K562 (cell line): Measurements from ENCODE around the gene AKAP13. TPM values are rescaled to one million over a fixed set of nuclear protein-coding genes. Genes with fewer than 3 reads are reported as not detected.
A peak's percentile ranks its signal among the peaks of the same experiment; 100 is the strongest.

Experiments used
- ATAC-seq: fragments of 200-7000 bp; cut with Tn5 transposase; 3 replicates; pipeline ENCODE4 v1.9.1; 2020; ENCODE audit warnings: moderate library complexity
- BruUV-seq: library from RNA; stranded (reverse); fragments of 400-500 nt; replicated peaks from 2 replicates; lab custom pipeline; 2021; lab: Mats Ljungman, UMichigan
- CTCF ChIA-PET: fragments of 300-600 bp; formaldehyde crosslinking; extraction: SDS; loops from one replicate; lab custom pipeline; 2021; ENCODE audit warnings: low intra/inter-chr PET ratio; lab: Yijun Ruan, JAX
- POLR2A ChIA-PET: fragments of 300-600, 350-650 bp; sonication (Branson Sonifier 250); formaldehyde crosslinking; extraction: SDS; loops from one replicate; lab custom pipeline; 2021; ENCODE audit warnings: antibody characterized with exemption, inconsistent platforms; lab: Yijun Ruan, JAX
- DNase-seq, 4 experiments: peaks; one replicate each; pipeline versions ENCODE4 v3.0.0 to v3.0.0-alpha.2; 2011 to 2018; ENCODE audit warnings: low spot score in 3 of 4, mixed read lengths in 3 of 4; ENCODE audit errors: extremely low read depth in 1 of 4
- FAIRE-seq: peaks from 2 replicates; lab custom pipeline; 2011; peaks lifted over from hg19 to GRCh38; lab: Jason Lieb, UNC
- H2AFZ ChIP-seq: 2 replicates; pipeline ENCODE4 v1.6.0; 2011; ENCODE audit warnings: low read depth, low read length, control low read depth, inconsistent platforms
- H3K27ac ChIP-seq: fragments of 200-600 bp; 3 replicates; pipeline ENCODE4 v1.8.0; 2011; ENCODE audit warnings: low read depth, mild to moderate bottlenecking, control low read depth, inconsistent platforms, low read length, moderate library complexity, mixed read lengths; ENCODE audit errors: extremely low read depth
- H3K27me3 ChIP-seq, 2 experiments: fragments of 300-600 bp in 1 of 2; 2 replicates in 1 of 2; 3 replicates in 1 of 2; pipeline versions ENCODE4 v1.6.0 to v1.8.0; 2011; ENCODE audit warnings: inconsistent platforms in 2 of 2, low read length in 2 of 2, mild to moderate bottlenecking in 1 of 2, mixed read lengths in 1 of 2, moderate library complexity in 1 of 2; ENCODE audit not compliant: control insufficient read depth in 2 of 2, insufficient read depth in 2 of 2
- H3K36me3 ChIP-seq: fragments of 300-600 bp; 3 replicates; pipeline ENCODE4 v1.8.0; 2011; ENCODE audit warnings: mild to moderate bottlenecking, low read length, inconsistent platforms; ENCODE audit not compliant: control insufficient read depth, insufficient read depth
- H3K4me1 ChIP-seq, 2 experiments: fragments of 200-600 bp in 1 of 2; replicated peaks in 1 of 2; 2 replicates in 1 of 2; 3 replicates in 1 of 2; pipeline versions ENCODE4 v1.5.1 to v1.8.0; 2011; ENCODE audit warnings: inconsistent platforms in 2 of 2, low read length in 2 of 2, mild to moderate bottlenecking in 1 of 2, mixed read lengths in 1 of 2, moderate library complexity in 1 of 2; ENCODE audit not compliant: control insufficient read depth in 2 of 2, insufficient read depth in 2 of 2
- H3K4me2 ChIP-seq: 2 replicates; pipeline ENCODE4 v1.6.1; 2011; ENCODE audit warnings: low read length, control low read depth, inconsistent platforms, mixed read lengths; ENCODE audit not compliant: insufficient read depth
- H3K4me3 ChIP-seq: fragments of 200-600 bp; sonication (generic), shearing (Covaris generic); 2 replicates; pipeline ENCODE4 v1.5.1; 2016; ENCODE audit warnings: control low read depth, inconsistent platforms
- H3K79me2 ChIP-seq: fragments of 200-600 bp; 3 replicates; pipeline ENCODE4 v1.8.0; 2011; ENCODE audit warnings: low read length, inconsistent platforms; ENCODE audit not compliant: control insufficient read depth, insufficient read depth
- H3K9ac ChIP-seq, 2 experiments: 2 replicates each; pipeline versions ENCODE4 v1.6.0 to v1.6.1; 2011; ENCODE audit warnings: low read depth in 2 of 2, low read length in 2 of 2, control low read depth in 1 of 2, inconsistent platforms in 1 of 2, mild to moderate bottlenecking in 1 of 2, mixed read lengths in 1 of 2; ENCODE audit not compliant: insufficient read depth in 1 of 2
- H3K9me1 ChIP-seq: one replicate; pipeline ENCODE4 v1.6.0; 2011; ENCODE audit warnings: inconsistent platforms, mild to moderate bottlenecking, low read length, moderate library complexity; ENCODE audit not compliant: control insufficient read depth, insufficient read depth
- H3K9me3 ChIP-seq: replicated peaks from 2 replicates; pipeline ENCODE4 v1.5.1; 2011; ENCODE audit warnings: low read depth, low read length, inconsistent platforms; ENCODE audit not compliant: control insufficient read depth, insufficient read depth
- H4K20me1 ChIP-seq: replicated peaks from 2 replicates; pipeline ENCODE4 v1.6.1; 2011; ENCODE audit warnings: low read length, inconsistent platforms, mixed read lengths; ENCODE audit not compliant: control insufficient read depth, insufficient read depth
- FOXJ2 ChIP-seq: fragments of 200-800 bp; sonication (Bioruptor generic); IDR thresholded peaks from 2 replicates; pipeline ENCODE4 v1.6.1; 2016; ENCODE audit warnings: missing genetic modification characterization, missing compliant biosample characterization
- POLR2H ChIP-seq: IDR thresholded peaks from 2 replicates; pipeline ENCODE4 v1.6.1; 2016; ENCODE audit warnings: missing genetic modification characterization, low read depth, mild to moderate bottlenecking, control low read depth, missing compliant biosample characterization, moderate library complexity
- RFX1 ChIP-seq: fragments of 450-650 bp; IDR thresholded peaks from 2 replicates; pipeline ENCODE4 v1.6.1; 2016; ENCODE audit warnings: mild to moderate bottlenecking, moderate library complexity
- SRSF7 ChIP-seq: fragments of 200-400 bp; formaldehyde crosslinking; optimal IDR thresholded peaks from 2 replicates; pipeline ENCODE3; 2017; ENCODE audit warnings: mild to moderate bottlenecking, low read depth, low read length
- ZBTB40 ChIP-seq, 2 experiments: fragments of 450-650 bp in 1 of 2; sonication (generic) in 1 of 2; formaldehyde crosslinking in 1 of 2; IDR thresholded peaks; 2 replicates each; pipeline versions ENCODE4 v1.7.1 to v1.9.0; 2016 to 2022; ENCODE audit warnings: inconsistent platforms in 1 of 2, mild to moderate bottlenecking in 1 of 2, missing genetic modification reagents in 1 of 2
- ZNF212 ChIP-seq: fragments of 450-650 bp; formaldehyde crosslinking; IDR thresholded peaks from 2 replicates; pipeline ENCODE4 v1.4.0; 2020; ENCODE audit warnings: mild to moderate bottlenecking
- whole genome bisulfite sequencing: fragments of 100-300 bp; shearing (Covaris generic); methylation state at CpG from one replicate; pipeline ENCODE4 v1.1.6; 2016; ENCODE audit warnings: low coverage, mixed read lengths; ENCODE audit not compliant: insufficient coverage; ENCODE audit errors: missing lambda C conversion rate; 5-methylcytosine and 5-hydroxymethylcytosine counted together
- in situ Hi-C: fragments of 300-500 bp; cut with MboI; formaldehyde crosslinking; loops from 4 replicates; pipeline ENCODE4 v1.15.0; 2018; ENCODE audit warnings: inconsistent platforms, mixed read lengths
- intact Hi-C: fragments of 100-400 bp; cut with micrococcal nuclease; formaldehyde crosslinking; loops from 2 replicates; pipeline ENCODE4 v1.14.2; 2022
- polyA plus RNA-seq, 8 experiments: library from polyadenylated mRNA; depleted of rRNA in 4 of 8; stranded (reverse) in 5 of 8; unstranded in 3 of 8; fragments of >200 nt; fragmentation: Nextera tagmentation in 2 of 8; fragmentation: Illumina TruSeq in 1 of 8; extraction: Ambion mirVana in 2 of 8; extraction: Trizol in 1 of 8; gene quantifications; 2 replicates each; pipeline versions ENCODE4 v1.2.1 to v1.2.3, GENCODE V29; 2011 to 2014; ENCODE audit warnings: inconsistent platforms in 1 of 8, missing spikeins in 1 of 8
- total RNA-seq, 7 experiments: library from RNA; depleted of rRNA in 6 of 7; stranded (reverse); fragments of >200 nt in 6 of 7; fragmentation: Illumina TruSeq in 2 of 7; extraction: Trizol in 2 of 7; gene quantifications; 2 replicates each; pipeline versions ENCODE4 v1.2.1 to v1.2.3, GENCODE V29; 2011 to 2021; ENCODE audit warnings: low replicate concordance in 1 of 7

The AKAP13 gene
- total and polyA plus RNA-seq, 9 of the 15 experiments (the other 6 are each of a cell fraction or from before 2014, with no cell fraction given): 0.03 to 1.7 (median 0.42) TPM

GRCh38 chr15:85443593-85444087, 63.2 kb downstream of the AKAP13 start:
- no peak overlapping the region for H3K9ac ChIP-seq
- intact Hi-C loops (no loop called here), in situ Hi-C loops (no loop called here)
- no peak for FAIRE-seq
- no peaks in the 10 kb centered on the region for H3K36me3 ChIP-seq
- no peak for DNase-seq
- H4K20me1 ChIP-seq: no peaks in the 10 kb centered on the region
- no peaks in the 10 kb centered on the region for H3K4me1 ChIP-seq
- no peak overlapping the region for H3K4me2 ChIP-seq
- H3K4me3 ChIP-seq: no peak overlapping the region
- WGBS: 0% methylated on average over 4 of the region's 4 CpGs
- no peak overlapping the region for H3K27ac ChIP-seq
- POLR2A ChIA-PET: interaction anchor here (0.7 kb wide), 1 partner anchor 530 kb away, joined by 3 read pairs; no protein-coding TSS in a partner anchor
- H3K27me3 ChIP-seq: no peaks in the 10 kb centered on the region
- H3K9me3 ChIP-seq: no peaks in the 10 kb centered on the region
- H3K9me1 ChIP-seq: no peaks in the 10 kb centered on the region
- no peak overlapping the region for H2AFZ ChIP-seq
- no peaks in the 10 kb centered on the region for H3K79me2 ChIP-seq
- CTCF ChIA-PET: no interaction called here
- no peak for TF ChIP-seq POLR2H (tag)
- TF ChIP-seq FOXJ2 (tag): peak; percentile 57; the same call in 1 of the 2 replicates
- TF ChIP-seq SRSF7: no peak
- TF ChIP-seq RFX1: peak; percentile 78
- ATAC-seq: no peak
- no TSS peak for BruUV-seq

- Histone ChIP-seq H3K9me3 (no peaks in the 10 kb centered on the region), H3K27ac (no peak overlapping the region), H3K9me1 (no peaks in the 10 kb centered on the region), H3K36me3 (no peaks in the 10 kb centered on the region), H3K4me1 (no peaks in the 10 kb centered on the region), H2AFZ (no peak overlapping the region), H4K20me1 (no peaks in the 10 kb centered on the region), H3K79me2 (no peaks in the 10 kb centered on the region), H3K27me3 (no peaks in the 10 kb centered on the region), H3K4me2 (no peak overlapping the region), H3K9ac (no peak overlapping the region), H3K4me3 (no peak overlapping the region)
- no peak for DNase-seq
- no peak for ATAC-seq
- ChIA-PET CTCF (no interaction called here), POLR2A (no interaction called here)
- no TSS peak for BruUV-seq
- FAIRE-seq: no peak
- intact Hi-C loops (no loop called here), in situ Hi-C loops (no loop called here)
- 0% methylated on average over 3 of the region's 3 CpGs for WGBS
- TF ChIP-seq ZBTB40 (IDR thresholded peaks at IDR 0.05) (no peak), ZBTB40 (CRISPR knock-in tag; IDR thresholded peaks at IDR 0.05) (no peak), ZNF212 (CRISPR knock-in tag) (no peak)
Measured at GRCh38 chr15:85444122-85444745, 63.8 kb downstream of the AKAP13 start.
